CD4-positive, alpha-beta T cell treated with Interleukin-17A for 4 hours (primary cell): Measurements from ENCODE around the gene GRB14.
"Not testable (repeated sequence)": the region's sequence is repeated elsewhere in the genome, so short reads cannot be mapped to it uniquely, and the experiment has no call there.

ENCODE experiments used
- DNase-seq: peaks from one replicate; pipeline ENCODE4 v3.0.0-alpha.2; 2020; ENCODE audit warnings: mixed read lengths

GRB14 gene

DNA sequence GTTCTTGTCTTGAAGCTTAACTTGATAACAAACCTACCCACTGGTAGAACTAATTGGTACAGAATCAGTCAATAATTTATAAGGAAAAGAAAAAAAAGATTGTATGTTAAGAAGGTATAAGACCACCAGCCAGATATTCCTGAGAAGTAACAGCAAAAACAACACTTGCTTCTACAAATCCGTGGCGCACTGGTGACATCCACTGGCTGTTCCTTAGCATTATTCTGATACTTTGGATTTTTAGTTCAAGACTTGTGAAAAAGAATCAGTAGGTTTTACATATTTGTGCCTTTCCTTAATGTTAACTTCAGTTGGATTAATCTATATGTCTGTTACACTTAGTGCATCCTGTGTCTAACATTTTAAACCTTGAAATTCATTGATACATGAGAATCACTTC lies 141.8 kb downstream of the GRB14 start:
- DNase-seq, result no peak

- DNase-seq, result no peak
Observed at GRCh38 chr2:164478205-164478604, 143.1 kb downstream of the GRB14 start.

DNA sequence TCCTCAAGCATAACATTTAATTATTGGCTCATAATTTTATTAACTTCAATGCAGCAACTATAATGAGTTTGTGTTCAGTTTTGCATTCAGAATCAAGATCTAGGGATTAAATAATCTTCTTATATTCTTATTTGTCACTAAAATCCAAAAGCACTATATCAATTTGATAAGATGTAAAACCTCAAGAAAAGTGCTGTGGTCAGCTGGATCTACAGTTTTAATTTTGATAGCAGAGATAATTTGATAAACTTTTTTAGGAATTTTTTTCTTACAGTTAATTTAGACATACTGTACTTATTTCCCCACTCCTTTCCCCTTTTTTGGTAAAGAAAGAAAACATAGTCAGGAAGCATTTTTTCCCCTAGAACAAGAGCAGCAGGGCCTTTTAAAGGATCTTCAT lies 146.4 kb downstream of the GRB14 start:
- no peak for DNase-seq

- no peak for DNase-seq
Observed at GRCh38 chr2:164473021-164473420, 148.3 kb downstream of the GRB14 start.

- not testable (repeated sequence) for DNase-seq
Observed at GRCh38 chr2:164465047-164465446, 156.2 kb downstream of the GRB14 start.

GRCh38 chr2:164464376-164464775 lies 156.9 kb downstream of the GRB14 start:
- DNase-seq, result no peak

DNA sequence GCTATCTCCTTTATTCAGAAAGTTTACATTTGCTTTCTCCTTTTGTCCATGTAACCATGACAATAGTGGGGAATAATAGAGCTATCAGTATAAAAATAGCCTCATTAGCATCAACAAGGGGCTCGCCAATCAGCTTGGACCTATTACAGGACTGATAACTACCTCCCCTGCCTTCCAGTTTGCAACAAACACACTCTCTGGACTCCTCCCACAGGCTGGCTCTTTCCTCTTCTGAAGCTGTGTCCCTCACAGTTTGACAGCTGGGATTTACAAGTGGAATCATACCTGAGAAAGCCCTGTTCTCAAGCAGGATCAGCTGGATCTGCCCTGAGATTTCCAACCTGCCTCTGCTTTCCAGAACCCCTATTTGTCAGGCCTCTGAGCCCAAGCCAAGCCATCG lies 162.5 kb downstream of the GRB14 start:
- DNase-seq, result no peak

- DNase-seq, result no peak
Observed at GRCh38 chr2:164457271-164457670, 164.0 kb downstream of the GRB14 start.

GRCh38 chr2:164456619-164457018 lies 164.7 kb downstream of the GRB14 start:
- DNase-seq, result no peak

DNA sequence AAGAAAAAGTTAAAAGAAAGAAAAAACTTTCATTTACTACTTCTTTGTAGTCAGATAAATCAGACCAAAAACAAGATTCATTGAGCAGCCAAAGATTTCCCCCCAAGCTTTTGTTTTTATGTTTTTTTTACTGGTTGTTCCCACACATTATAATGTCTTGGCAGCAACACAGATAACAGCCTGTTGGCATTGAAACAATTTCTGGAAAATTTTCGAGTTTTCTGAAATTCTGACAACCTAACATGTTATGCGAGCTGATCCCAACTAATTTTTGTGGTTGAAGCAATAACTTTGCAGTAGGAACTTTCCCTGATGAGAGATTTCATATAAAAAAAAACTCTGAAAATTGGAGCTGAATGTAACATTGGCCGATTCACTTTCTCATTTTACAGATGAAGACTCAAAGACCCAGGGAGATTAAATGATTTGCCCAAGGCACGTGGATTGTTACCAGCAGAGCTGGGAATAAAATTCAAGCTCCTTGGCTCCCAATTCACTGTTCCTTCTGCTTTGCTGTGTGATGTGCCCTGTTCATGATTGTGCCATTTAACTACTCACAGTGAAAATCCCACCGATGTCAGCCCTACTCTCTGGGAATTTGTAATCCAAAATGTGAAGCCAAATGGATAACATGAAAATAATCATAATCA lies 167.5 kb downstream of the GRB14 start:
- DNase-seq, result no peak

DNA sequence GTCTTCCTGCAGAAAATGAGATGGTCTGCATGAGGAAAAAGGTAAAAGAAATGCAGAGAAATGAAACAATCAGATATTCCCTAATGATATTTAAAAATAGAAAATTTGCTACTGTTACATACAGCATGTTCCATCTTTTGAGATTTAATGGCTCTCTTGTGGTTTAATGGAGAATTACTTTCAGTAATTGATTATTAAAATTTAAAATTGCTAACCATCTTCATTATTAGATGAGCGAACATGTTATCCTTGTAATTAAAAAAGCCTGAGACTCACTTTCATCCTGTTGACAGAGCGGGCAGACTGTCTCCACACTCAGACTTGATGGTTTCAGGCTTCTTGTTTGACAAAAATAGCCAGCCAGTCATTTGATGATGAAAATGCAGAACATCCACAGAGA lies 171.0 kb downstream of the GRB14 start:
- no peak for DNase-seq

GRCh38 chr2:164449706-164450105 lies 171.6 kb downstream of the GRB14 start:
- no peak for DNase-seq

DNA sequence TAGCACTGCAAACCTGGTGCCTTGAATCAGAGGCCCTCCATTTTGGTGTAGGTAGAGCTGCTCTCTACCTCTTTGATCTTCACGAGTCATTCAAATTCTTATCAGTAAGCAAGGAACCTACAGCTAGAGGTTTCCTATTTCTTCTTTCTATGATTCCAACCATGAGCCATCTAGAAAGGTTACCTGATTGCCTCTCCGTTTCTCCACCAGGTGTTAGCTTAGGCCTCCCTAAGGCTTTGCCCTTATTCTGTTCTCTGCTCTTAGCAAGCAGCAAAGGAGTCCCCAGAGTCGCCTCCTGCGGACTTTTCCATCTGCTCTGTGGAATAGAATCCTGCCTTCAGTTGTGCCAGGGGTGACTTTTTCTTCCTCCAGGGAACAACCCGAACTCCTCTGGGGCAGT lies 173.6 kb downstream of the GRB14 start:
- DNase-seq, result no peak
